ENCODE data around the gene MED15.
A peak's percentile ranks its signal among the peaks of the same experiment; 100 is the strongest.
"Not testable (repeated sequence)": the region's sequence is repeated elsewhere in the genome, so short reads cannot be mapped to it uniquely, and the experiment has no call there.

MED15 gene

DNA sequence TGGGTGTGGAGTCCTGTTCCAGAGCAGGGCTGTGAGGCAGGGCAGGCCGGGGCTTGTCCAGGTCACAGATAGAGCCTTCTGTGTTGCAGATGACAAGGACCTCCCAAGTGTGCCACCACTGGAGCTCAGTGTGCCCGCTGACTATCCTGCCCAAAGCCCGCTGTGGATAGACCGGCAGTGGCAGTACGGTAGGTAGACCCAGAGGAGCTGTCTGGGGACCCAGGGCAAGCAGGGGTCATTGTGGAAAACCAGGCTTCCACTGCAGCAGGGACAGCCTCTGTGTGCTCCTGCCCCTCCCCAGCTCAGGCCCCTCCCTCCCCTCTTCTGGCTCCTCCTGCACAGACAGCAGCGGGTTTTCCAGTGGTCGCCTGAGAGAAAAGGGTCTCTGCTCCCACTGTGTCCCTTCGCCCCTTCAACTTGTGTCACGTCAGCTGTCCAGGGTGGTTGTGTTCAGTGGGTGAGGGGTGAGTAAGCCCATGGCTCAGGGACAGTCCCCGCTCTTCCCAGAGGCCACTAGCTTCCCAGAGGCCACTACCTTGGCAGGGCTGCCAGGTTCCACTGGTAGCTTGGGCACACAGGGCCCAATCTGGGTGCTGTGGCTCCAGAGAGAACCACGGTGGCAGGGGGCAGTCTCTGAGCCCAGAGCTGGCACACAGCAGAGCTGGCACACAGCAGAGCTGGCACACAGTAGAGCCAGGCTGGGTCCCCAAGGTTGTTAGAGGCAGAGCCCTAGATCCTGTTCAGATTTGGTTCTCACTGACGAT is 78.4 kb downstream of the MED15 start:
- DNase-seq, result peak in 1 of 14 donors; percentile 11

DNA sequence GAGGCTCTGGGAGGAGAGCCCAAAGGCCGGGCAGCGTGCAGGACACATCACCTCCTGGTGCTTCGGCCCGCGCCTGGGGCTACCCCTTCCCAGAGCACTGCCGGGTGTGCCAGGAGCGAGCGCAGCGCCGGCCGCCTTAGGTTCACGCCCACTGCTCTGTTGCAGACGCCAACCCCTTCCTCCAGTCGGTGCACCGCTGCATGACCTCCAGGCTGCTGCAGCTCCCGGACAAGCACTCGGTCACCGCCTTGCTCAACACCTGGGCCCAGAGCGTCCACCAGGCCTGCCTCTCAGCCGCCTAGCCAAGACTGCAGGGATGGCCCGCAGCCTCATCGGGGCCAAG is 79.0 kb downstream of the MED15 start:
- no peak for DNase-seq

DNA sequence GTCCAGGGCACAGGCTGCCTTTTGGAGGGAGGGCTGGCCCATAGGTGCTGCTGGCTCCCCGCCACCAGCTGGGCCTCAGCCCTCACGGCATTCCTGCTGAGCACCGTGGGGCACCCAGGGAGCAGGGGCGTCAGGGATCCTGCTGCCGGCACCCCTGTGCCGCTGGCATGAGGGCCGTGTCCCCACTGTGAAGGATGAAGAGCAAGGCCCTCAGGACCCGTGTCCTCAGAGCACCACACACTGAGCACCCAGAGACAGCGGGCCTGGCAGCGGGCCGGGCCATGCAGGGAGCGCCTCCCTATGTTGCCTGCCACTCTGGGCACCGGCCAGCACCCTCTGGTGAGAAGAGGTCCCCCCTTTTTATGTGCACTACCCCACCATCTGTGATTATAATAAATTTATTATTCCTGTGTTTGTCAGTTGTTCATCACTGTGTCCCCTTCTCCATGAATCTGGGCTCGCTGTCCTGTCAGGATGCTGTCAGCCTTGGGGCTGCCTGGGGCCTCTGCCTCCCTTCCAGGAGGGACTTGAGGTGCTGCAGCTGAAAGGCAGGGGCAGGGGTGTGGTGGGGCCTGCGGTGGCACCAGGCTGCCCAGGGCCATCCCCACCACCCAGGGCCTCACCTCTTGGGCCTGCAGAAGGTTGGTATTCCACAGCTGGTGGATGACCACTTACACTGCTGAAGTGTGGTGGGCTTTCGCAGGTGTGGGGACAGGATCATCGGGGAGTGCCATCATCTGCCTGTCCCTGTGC is 80.0 kb downstream of the MED15 start:
- no peak for DNase-seq

DNA sequence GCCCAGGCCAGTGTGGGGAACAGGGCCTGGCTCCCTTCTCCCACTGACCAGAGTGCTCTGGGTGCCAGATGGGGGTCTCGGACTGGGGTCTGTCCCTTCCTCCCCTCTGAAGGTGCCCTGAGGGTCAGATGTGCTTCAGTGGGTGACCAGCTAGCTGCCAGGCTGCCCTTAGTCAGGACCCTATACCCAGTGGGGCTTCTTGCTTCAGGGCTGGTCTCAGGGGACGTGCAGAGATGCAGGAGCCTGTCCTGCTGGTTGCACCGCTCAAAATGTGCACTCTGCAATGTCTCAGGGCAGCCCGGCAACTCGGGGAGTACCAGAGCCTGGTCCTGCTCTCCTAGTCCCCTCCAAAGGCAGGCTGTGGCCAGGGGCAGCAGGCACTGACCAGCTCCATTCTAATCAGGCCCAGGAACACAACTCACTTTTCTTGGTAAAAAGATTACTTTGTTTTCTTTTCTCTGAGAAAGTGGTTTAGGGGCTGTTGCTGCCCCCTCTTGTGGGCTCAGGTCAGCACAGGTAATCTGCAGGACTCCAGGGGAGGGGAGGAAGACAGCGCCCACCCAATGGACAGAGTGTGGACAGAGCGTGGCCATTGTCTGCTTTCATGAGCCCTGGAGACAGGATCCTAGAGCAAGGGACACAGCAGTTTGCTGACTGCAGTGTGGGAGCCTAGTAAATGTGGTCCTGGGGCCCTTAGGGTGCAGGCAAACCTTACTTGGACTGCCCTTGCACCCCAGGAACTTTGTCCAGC is 80.9 kb downstream of the MED15 start:
- DNase-seq, result no peak

DNA sequence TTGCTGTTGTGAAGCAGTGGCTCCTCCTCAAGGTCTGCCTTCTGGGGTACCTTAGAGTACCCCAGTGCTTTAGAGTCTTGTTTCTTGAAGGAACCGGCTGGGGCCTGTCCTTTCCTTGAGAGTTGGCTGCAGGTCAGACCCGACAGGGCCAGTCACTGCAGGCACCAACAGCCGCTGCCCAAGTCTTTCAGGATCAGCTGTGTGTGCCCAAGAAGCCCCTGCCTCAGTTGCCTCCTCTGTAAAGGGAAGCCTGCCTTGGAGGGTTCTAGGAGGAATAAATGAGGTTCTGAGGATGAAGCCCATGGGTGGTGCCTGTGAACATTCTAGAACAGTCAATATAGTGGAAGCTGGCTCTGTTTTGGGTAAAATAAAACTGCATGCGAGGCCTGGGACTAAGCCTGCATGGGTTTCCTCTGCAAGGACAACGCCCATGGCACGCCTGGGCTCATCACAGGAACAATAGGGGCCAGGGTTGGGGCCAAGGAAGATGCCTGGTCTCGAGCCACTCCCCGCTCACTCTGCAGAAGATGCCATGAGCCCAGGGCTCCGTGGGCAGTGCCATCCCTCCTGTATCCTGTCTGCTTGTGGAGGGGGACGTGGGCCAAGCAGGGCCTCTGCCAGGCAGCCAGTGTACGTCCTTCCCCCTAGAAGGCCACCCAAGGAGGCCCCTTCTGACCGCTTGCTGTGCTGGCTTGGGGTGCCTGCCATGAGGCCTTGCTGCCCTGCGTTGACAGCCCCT is 81.6 kb downstream of the MED15 start:
- DNase-seq, result no peak

DNA sequence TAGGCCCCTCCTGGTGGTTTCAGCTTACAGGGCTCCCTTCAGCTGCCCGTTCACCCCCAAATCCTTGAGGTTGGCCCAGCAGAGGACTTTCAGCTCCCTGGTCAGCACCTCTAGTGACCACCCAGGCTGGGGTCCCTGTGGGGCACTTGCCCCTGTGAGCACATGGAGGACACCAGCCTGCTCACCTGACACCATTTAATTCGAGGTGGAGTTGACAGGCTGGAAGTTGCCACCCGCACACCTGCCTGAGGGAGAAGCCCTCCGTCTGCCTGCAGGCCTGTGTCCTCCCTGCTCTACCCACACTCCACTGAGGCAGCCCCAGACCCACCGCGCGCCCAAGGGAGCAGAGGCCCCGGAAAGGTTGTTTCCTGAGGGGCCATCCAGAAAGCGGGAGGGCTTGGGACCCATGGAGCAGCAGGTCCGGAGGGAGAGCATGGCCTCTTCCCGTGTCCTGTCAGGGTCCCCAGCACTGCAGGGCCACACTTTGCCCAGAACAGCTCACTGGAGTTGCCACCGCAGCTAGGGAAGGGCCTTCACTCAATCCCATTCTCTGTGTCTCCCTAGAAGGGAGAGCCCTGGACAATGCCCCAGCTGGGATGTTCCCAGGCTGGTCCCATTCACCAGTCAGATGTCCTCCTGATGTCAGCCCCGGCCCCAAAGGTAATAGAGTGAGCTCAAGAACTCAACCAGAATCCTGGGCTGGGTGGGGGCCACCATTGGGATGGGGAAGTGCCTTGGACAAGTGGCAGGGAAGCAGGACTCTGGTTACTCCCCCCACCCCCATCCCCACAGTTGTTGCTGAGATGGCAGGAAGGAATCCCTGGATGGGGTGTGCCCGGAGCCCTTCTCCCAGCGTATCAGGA is 82.4 kb downstream of the MED15 start:
- no peak for DNase-seq

DNA sequence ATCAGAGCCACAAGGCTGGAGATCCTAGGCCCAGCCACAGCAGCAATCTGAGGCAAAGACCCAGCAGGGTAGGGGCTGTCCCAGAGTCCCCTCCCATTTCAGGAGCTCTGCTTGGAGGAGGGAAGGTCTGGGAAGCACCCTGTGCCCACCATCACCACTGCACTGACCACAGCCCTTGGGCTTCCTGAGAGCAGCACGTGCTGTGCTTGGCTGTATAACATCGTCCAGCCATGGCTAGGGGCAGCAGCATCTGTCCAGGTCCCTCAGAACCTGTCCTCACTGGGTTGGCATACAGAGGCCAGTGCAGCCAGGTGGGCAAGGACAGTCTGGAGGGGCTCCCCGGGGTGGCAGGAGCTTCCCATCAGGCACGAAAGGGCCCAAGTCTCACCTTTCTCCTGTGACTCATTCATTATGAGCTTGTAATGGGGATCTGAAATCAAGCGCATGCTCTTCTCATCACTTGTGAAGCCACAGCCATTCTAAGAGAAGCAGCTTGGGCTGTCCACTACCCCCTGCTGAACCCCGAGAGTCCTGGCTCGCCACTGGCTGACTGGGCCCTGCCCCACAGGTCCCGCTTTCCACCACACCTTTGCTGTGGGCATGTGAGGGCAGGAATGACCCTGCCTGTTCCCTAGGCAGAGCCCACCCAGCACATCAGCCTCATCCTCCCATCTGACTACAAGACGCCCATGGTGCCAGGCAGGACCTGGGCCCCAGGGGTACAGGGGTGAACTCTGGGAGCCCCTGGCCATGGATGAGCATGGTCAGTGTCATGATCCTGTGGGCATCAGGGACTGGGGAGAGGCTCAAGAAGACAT is 83.3 kb downstream of the MED15 start:
- no peak for DNase-seq

DNA sequence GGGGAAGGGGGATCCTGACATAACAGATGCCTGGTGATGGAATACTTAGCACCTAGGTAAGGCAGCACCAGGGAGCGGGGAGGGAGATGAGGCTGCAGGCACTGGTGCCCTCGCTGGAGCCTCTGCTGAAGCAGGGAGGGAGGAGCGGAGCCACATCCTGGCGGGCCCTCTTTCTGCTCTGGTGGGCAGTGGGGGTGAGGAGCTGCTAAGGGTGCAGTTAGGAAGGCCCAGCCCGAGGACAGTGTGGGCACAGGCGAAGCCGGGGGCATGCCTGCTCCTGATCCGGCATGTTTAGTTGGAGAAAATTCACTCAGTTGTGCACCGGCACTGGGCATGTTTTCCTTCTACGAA is 83.9 kb downstream of the MED15 start:
- DNase-seq, result no peak

DNA sequence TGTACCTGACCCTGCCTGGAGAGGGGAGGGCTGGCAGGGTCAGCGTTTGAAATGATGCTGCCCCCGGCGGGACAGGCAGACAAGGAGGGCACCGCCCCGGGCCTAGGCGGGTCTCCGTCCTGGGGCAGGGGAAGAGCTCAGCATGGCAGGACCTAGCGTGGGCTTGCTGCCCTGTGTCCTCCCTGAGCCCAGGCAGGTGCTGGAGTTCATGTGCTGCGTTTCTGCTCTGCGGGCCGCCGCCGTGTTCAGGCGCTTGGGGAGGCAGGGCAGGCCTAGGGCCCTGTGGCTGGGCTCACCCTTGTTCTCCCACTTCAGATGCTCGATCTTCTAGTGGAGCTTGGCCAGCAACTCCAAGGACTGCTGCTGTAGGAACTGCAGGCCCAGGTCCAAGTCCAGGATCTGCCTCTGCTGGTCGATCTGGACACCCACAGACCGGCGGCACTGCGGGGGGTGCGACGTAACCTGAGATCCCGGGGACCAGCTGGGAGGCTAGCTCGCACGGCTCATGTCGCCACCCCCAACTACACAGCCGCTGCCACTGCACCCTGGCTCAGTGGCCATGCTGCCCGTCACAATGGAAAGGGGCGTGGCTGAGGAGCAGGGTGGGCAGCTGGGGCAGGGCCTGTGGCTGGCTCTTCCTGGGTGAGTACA is 84.4 kb downstream of the MED15 start:
- DNase-seq, result no peak

DNA sequence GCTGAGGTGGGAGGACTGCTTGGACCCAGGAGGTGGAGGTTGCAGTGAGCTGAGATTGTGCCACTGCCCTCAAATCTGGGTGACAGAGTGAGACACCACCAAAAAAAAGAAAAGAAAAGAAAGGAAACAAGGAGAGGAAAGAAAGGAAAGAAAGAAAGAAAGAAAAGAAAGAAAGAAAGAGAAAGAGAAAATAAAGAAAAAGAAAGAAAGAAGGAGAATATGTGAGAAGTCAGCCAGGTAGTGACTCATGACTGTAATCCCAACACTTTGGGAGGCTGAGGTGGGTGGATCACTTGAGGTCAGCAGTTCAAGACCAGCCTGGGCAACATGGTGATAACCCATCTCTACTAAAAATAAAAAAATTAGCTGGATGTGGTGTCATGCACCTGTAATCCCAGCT is 86.6 kb downstream of the MED15 start:
- DNase-seq, result not testable (repeated sequence)

DNA sequence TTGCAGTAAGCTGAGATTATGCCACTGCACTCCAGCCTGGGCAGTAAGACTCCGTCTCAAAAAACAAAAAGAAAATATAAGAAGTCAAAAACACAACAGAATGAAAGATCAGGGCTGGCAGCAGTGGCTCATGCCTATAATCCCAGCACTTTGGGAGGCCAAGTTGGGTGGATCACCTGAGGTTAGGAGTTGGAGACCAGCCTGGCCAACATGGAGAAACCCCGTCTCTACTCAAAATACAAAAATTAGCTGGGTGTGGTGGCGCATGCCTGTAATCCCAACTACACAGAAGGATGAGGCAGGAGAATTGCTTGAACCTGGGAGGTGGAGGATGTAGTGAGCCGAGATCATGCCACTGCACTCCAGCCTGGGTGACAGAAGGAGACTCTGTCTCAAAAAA is 87.1 kb downstream of the MED15 start:
- DNase-seq, result not testable (repeated sequence)

DNA sequence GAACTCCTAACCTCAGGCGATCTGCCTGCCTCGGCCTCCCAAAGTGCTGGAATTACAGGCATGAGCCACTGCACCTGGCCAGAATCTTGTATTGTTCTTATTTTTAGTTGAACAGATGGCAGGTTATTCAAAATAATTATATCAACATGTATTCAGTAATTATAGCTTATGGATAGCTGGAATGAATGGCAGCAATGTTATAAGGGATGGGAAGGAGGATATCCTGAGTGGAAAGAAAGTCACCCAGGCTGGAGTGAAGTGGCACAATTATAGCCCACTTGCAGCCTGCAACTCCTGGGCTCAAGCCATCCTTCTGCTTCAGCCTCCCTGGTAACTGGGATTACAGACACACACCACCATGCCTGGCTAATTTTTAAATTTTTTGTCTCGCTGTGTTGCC is 88.1 kb downstream of the MED15 start:
- no peak for DNase-seq

DNA sequence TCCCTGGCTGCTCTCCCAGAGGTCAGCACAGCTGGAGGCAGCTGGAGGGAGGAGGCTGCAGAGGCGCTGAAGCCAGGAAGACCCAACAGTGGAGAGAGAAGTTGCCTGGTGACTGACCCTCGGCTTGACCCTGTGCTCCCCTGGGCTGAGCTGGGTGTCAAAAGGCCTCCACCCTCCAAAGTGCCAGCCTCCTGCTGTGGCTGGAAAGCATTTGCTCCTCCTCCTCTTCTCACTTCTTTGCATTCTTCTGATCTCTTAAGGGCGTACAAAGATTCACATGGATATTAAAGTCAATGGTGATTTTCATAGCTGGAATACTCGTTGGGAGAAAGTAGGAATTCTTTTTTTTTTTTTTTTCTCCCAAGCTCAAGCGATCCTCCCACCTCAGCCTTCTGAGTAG is 91.7 kb downstream of the MED15 start:
- no peak for DNase-seq

DNA sequence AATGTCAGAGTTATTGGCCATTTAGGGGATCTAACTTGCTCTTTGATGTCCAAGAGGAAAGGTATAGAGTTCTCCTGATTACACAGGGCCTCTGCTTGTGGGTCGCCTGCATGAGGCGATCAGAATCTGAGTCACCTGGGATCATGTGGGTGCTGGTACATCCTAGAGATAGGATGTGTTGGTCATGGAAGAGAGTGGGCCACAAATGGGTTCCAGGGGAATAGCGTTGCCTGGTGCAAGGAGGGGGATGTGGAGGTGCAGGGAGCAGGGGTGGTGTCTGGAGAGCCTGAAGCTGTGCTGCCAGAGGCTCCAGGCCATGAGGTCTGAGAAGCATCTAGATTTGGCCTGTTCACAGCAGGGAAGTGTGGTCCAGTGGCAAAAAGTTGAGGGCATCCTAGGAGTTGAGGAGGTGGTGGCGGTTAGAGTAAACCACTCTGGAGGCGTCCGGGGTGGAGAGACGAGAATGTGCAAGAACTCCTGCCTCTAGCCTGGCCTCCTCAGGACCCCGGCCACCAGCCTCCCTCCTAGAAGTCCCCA is 92.8 kb downstream of the MED15 start:
- no peak for DNase-seq

DNA sequence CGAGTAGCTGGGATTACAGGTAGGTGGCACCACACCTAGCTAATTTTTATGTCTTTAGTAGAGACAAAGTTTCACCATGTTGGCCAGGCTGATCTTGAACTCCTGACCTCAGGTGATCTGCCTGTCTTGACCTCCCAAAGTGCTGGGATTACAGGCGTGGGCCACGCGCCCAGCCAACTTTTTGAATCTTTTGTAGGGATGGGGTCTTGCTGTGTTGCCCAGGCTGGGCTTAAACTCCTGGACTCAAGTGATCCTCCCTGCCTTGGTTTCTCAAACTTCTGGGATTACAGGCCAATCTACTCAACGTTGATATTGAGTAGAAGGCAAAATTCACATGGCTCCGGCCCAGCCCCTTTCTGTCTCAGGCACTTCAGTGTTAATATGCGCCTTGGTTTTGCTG is 93.9 kb downstream of the MED15 start:
- DNase-seq, result no peak

DNA sequence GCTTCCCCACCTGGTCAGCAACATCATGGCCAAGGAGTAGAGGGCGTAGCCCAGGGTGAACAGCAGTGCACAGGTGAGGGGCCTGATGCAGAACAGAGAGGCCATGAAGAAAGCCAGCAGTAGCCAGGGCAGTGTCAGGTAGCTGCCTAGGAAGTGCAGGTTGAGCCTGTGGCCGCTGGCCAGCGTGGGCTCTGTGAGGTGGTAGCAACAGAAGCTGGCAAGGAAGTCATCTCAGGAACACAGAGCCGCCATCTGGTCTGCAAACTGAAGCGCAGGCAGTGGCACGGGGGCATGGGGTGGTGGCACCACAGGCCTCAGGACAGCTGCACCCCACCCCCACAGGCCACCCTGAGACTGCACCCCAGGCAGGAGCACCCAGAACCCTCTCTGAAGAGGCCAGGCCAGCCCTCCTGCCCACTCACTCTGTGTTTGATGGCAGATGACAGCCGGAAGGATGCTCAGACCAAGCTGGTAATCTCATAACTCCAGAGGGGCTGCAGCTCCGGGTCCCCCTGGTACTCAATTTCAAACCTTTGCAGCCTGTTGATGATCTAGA is 95.3 kb downstream of the MED15 start:
- peak in 1 of 14 donors; percentile 55 for DNase-seq

DNA sequence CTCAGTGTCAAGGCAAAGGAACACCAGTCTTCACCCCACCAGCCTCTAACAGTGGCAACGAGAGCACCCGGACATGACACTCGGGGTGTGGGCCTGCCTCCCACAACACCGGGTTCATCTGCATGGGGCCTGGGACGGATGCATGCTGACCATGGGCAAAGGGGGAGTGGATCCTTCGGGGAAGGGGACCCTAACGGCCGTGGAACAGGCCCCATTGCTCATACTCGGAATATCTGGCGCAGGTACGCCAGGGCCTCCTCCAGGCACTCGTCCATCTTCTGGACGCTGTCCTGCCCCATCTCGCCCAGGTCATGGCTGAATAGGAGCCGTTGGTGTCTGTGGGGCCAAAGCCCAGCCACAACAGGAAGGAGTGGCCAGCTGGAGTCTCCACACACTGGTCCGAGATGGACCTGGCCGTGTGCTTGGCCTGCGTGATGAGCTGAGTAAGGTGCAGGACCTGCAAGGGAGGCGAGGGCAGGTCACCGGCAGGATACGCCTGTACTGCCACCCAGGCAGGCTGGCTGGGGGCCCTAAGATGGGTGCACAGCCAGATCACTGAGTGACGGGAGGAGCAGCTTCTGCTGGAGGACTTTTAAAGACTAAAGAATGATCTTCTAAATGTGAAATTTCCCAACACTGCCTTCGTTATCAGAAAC is 96.8 kb downstream of the MED15 start:
- no peak for DNase-seq

DNA sequence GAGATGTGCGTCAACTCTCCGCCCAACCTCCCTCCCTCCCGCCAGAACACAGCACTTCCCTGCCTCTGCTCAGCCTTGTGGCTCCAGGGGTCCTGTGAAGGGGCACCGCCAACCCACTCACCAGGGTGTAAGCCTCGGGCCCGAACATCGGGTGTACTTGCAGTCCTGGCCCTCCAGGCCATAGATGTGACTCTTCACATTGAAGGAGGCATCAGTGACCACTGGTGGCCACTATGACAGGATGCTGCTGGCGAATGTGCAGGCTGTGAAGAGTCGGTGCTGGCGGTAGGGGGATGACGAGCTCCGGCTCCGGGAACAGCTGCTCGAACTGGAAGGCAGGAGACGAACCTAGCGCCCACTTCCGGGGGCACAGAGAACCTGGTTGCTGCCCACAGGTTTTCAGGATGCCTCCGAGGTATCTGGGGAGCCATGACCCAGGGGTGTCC is 97.4 kb downstream of the MED15 start:
- DNase-seq, result no peak

DNA sequence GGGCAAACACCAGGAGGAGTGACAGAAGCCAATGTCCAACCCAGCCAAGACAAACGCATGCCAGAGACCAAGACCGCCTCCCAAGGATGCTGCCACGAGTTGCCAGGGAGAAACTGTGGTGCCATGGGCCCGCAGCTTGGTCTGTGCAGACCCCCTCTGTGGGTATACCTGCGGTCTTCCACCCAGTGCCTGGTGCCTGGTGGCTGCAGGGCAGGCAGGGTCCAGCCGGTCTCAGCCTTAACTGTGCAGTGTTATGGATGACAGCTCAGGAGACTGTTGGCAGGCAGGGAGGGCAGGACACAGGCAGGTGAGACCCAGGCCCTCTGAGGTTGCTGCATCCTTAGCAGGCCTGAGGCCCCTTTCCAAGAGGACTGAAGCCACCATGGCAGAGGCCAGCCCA is 97.9 kb downstream of the MED15 start:
- DNase-seq, result no peak
